ENCODE results near the gene HMGN4.
"Not testable (repeated sequence)": the region's sequence is repeated elsewhere in the genome, so short reads cannot be mapped to it uniquely, and the experiment has no call there.

HMGN4 gene

GRCh38 chr6:26524314-26524713, 13.9 kb upstream of the HMGN4 start:
- not testable (repeated sequence) for DNase-seq

GRCh38 chr6:26524722-26525370, 13.3 kb upstream of the HMGN4 start:
- no peak for DNase-seq

GRCh38 chr6:26525838-26526237, 12.3 kb upstream of the HMGN4 start:
- DNase-seq: no peak

GRCh38 chr6:26526928-26527327, 11.2 kb upstream of the HMGN4 start:
- DNase-seq: no peak

DNA sequence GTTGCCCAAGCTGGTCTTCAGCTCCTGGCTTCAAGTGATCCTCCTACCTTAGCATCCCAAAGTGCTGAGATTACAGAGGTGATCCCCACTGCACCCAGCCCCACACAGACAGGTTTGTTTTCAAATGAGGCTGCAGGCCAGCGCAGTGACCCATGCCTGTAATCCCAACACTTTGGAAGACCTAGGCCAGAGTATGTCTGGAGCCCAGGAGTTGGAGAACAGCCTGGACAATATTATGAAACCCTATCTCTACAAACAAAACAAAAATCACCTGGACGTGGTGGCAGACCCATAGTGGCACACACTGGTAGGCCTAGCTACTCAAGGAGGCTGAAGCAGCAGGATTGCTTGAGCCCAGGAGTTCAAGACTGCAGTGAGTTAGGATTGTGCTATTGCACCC, 8.0 kb upstream of the HMGN4 start:
- no peak for DNase-seq

GRCh38 chr6:26531897-26532296, 6.3 kb upstream of the HMGN4 start:
- no peak for DNase-seq

DNA sequence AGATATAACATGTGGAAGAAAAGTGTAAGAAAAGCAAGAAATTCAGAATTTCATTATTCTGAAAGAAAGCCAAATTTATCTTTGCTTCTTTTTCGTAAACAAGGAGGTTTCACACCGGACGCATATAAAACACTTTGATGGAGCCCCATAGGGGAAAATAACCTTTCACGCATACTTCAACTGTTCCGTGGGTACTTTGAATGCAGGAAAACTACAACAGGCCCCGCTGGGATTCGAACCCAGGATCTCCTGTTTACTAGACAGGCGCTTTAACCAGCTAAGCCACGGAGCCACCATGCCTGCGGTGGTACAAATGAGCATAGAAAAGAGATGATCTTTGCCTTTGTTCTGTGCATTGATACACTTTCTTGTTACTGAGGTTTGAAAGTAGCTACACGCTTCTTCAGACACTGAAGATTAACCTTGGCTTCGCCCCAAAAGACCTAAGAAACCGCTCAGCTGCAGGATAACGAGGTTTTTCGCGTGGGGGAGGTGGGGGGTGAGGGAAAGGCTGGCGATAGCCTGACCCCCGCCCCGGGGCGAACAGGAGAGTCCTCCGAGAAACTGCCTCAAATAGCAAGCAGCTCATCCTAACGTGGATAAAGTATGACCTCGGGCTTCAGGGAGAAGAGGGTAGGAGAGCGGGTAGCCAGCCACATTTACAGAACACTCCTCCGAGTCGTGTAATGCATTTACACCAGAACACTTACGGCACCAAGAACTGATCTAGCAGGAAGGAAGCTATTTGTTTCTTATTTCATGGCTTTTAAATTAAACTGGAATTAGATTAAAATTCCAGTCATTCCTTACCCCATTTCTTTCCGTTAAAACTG, 5.3 kb upstream of the HMGN4 start:
- peak; percentile 94 to 97 for DNase-seq

- no peak for DNase-seq
Measured at GRCh38 chr6:26533532-26533931, 4.6 kb upstream of the HMGN4 start.

GRCh38 chr6:26534681-26535465, 3.3 kb upstream of the HMGN4 start:
- no peak for DNase-seq

GRCh38 chr6:26536571-26537159, 1.5 kb upstream of the HMGN4 start:
- DNase-seq: peak; percentile 23 to 53

DNA sequence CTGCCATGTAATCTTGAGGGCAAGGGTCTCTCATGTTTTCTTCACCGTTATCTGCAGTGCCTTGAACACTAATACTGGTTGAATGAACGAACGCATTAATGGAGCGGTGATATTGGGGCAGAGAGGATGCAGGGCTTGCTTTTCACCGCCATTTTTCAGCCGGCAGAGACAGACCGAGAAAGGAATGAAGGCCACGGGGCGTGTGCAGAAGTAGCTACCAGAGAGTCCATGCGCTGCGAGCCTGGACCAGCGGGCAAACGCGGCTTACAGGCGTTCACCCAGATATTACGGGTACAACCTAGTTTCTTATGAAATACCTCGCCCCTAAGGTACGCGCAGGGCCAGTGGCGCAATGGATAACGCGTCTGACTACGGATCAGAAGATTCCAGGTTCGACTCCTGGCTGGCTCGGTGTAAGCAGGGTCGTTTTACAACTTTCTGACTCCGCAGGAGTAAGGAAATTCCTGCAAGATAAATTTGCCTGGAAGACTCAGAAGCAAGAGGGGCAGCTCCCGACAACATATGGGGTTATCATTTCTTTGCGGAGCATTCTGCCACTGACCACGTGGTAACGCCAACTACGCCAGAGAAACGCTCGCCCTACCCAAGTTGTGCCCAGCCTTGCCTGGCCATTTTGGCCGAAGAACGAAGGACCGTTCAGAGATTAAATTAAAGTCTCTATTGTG, 863 bp upstream of the HMGN4 start:
- DNase-seq: peak; percentile 96 to 97

DNA sequence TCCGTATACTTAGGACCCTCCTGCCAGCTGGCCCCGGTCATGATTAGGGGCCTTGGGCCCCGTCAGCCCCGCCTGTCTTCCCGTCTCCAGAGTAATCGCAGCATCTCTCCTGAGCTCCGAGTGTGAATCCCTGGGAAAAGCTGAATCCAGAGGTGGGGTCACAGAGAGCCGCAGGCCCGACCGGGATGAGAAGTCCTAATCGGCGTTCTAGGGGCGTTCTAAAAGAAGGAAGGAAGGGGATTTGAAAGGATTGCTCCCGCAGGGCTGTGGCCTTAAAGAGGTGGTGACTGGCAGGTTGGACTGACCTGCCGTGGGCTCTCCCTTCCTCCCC, 371 bp downstream of the HMGN4 start:
- DNase-seq: no peak

GRCh38 chr6:26539071-26539615, 977 bp downstream of the HMGN4 start:
- no peak for DNase-seq

GRCh38 chr6:26541579-26541978, 3.4 kb downstream of the HMGN4 start:
- DNase-seq: no peak

- DNase-seq: peak in 1 of 2 donors; percentile 42
Measured at GRCh38 chr6:26543953-26544352, 5.8 kb downstream of the HMGN4 start.

DNA sequence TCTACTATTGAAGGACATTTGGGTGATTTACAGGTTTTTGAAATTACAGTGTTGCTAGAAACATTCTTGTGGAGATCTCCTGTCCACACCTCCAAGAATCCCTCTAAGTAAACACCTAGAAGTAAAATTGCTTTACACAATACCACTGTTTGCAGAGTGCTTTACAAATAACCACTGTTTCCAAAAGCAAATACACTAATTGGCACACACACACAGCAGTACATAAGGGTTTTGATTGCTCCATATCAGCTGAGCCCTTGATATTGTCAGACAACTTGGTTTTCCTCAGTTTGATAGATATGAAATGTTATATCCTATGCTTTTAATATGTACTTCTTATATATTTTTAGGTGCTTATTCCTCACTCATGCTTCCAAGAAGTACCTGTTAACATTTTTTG, 6.3 kb downstream of the HMGN4 start:
- DNase-seq: no peak

DNA sequence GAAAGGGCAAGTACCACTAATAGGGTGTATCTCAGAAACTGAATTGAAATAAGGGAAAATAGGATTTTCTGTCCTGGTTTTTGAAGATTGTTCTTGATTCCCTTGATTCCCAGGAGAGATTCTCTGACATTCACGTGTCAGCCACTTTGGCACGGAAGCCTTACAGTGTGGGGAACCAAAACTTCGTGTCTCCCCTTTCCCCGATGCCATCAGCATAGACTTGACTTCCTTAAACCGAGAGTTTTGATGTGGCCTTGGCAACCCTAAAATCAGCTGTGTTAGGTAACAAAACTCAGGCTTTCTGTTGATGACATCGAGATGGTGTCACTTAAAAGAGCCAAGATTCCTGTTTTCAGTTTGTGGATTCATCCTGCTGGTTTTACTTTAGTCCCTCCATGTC, 7.5 kb downstream of the HMGN4 start:
- peak in 1 of 2 donors; percentile 27 for DNase-seq

DNA sequence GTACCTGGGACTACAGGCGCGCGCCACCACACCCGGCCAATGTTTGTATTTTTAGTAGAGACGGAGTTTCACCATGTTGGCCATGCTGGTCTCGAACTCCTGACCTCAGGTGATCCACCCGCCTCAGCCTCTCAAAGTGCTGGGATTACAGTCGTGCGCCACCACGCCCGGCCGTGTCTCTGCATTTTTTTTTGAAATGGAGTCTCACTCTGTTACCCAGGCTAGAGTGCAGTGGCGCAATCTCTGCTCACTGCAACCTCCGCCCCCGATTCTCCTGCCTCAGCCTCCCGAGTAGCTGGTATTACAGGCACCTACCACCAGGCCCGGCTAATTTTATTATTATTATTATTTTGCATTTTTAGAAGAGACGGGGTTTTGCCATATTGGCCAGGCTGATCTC, 9.2 kb downstream of the HMGN4 start:
- not testable (repeated sequence) for DNase-seq

GRCh38 chr6:26550250-26550993, 12.3 kb downstream of the HMGN4 start:
- peak; percentile 23 to 39 for DNase-seq

- no peak for DNase-seq
Measured at GRCh38 chr6:26552205-26552604, 14.0 kb downstream of the HMGN4 start.

DNA sequence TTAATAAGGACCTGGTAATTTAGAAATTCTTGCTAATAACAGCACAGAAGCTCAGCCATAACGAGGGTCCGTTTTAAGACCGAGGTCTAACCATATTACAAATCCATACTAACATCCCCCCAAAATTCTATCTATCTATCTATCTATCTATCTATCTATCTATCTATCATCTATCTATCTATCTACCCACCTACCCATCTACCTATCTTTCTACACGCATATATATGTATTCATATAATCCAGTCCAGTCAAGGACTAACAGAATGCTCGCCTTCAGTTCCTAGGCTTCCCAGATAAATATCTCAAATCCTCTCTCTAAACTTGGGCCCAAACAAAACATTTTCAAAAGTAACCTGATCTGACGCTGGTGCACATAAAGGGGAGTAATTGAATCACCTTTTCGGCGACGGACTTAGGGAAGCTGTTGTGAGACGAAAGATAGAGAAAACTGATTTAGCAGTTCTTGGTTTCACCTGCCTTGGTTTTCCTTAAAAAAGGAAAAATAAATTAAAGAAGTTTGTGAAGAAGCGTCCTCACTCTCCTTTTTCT, 14.5 kb downstream of the HMGN4 start:
- no peak for DNase-seq

All from CD4-positive, alpha-beta T cell treated with Interleukin-4 for 1 hour (primary cell).